Germinal center (tissue), 1 donor: Measurements from ENCODE around the gene CCNB3.

ENCODE experiments used
- DNase-seq: peaks from one replicate; pipeline ENCODE4 v3.0.0; 2012; ENCODE audit warnings: mixed read lengths, low spot score

The CCNB3 gene

DNA sequence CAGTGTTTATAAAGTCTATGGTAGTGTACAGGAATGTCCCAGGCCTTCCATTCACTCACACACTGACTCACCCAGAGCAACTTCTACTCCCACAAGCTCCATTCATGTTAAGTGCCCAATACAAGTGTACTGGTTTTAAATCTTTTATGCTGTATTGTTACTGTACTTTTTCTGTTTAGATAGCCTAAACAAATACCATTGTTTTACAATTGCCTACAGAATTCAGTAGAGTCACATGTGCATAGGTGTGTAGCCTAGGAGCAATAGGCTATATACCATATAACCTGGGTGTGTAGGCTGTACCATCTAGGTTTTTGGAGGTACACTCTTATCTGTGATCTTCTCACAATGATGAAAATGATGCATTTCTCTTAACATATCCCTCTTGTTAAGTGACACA lies 139.4 kb downstream of the CCNB3 start:
- DNase-seq = no peak

DNA sequence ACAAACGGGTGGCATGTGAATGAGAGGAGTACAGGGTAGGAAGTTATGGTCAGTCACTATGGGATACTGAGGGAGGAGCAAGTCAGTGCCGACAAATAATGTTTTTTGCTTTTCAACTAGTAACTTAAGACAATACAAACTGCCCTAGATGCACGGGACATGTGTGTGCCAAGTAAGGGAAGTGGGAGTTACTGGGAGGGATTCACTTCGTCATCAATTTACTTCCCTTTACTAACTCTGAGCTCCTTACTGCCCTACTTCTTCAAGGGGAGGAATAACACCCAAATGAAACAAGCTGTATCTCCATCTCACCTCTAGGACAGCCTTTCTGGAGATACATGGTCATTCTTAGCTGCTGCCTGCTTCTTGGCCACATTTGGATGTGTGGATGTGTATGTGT lies 168.4 kb downstream of the CCNB3 start:
- DNase-seq = no peak

DNA sequence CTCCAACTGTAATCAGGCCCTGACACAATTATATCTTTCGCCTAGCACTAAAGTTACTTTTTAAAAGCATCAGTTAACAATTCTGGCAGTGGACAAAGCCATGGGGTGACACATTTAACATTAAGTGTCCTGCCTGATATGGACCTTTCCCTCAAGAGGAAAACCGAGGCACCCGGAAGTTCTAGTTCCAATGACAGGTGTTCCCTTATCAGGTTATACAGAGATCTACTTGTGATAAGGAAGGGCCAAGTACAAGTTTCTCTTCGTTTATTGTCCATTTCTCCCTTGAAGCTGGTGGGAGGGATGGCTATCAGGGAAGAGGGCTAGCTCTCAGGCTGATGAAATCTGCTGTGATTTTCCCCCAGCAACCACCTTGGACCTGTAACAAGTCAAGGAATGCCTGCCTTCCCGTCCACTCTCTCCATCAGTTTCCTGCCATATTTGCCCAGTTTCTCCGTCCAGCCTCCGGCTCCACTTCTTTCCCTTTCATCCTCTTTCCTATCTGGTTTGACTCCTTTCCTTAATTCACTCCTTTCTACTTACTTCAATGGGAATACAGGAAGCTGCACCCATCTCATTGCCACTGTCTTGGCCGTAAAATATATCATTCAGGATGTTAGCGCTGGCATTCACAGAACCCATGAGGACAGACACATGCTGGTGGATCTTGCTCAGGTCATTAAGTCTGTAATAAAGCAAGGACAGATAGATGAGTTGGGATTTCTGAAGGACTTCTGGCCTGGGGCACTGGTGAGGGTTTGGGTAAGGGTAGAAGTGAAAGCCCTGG lies 171.1 kb downstream of the CCNB3 start:
- DNase-seq = no peak

DNA sequence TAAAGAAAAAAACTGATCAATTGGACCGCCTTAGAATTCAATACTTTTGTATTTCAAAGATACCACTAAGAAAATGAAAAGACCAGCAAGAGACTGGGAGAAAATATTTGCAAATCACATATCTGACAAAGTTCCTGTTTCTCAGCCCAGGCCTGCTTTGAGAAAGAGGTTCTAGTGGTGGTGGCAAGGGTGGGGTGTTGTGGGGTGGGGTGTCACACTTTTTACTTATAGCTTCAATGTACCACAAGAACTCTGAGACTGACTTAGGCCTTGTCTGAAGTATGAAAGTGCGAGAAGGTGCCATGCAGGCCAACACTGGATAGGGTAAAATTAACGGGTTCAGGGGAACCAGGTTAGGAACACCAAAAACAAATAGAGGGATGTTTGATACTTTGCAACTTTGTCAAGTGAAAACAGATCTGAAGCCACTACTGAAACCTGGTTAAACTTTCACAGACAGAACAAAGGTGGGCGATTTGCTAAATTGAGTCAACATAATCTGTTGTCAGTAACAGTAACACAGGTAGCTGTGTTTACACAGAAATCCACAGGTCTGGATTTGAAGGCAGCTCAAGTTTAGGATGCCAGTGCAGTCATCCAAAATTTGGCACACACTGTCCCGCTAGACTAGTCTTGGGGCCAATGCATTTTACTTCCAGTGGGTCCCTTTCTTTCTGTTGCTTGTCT lies 177.3 kb downstream of the CCNB3 start:
- DNase-seq = no peak

DNA sequence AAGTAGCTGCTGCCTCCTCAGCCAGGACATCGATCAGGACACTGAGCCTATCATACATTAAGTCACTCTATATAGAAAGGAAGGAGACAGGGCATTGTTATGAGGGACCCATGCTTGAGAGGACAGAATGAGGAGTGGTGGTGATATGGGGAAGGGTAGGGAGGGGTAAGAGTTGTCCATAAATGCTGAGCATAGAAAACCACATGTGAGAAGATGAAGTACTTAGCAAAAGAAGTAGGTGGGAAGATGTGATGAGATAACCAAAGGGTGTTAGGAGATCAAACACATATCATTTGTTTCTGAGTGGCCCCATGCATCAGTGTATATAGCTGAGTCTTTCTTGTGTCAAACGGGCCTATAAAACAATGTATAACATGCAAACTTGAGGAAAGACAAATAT lies 182.0 kb downstream of the CCNB3 start:
- DNase-seq = no peak

DNA sequence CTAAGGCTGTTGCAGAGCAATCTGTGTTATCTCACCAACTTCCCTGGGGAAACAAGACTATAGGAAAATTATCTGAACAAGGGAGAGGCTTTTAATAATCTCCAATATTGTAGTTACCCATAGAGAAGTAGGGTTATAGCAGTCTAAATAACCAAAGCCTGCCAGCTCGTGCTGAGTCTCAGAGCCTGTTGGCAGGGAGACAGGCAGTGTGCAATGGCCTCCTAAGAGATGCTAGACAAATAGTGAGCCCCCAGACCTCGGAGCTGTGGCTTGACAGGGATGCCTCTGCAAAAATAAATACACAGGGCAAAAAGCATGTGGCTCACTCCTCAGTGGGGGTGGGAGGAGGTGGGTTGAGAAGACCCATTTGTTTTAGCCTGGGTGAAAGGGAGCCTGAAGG lies 189.3 kb downstream of the CCNB3 start:
- DNase-seq = no peak
